ENCODE data around the gene DDX31. TPM values are rescaled to one million over a fixed set of nuclear protein-coding genes. Genes with fewer than 3 reads are reported as not detected.

DDX31 gene
- total RNA-seq, 2 experiments from 2014 or later: 28.3 to 28.8 TPM

- Histone ChIP-seq H3K9me3 (ENCODE audit: low read length) (no peaks in the 10 kb centered on the region; the same call in 1 of the 2 replicates), H3K9me2 (ENCODE audit: insufficient read depth, low read length) (no peaks in the 10 kb centered on the region), H3K79me2 (ENCODE audit: insufficient read depth, low read depth, low read length) (peaks cover 88% of the 10 kb centered on the region), H3K4me2 (ENCODE audit: low read length) (no peak overlapping the region), H3K4me3 (ENCODE audit: low read depth, low read length, poor library complexity, severe bottlenecking) (no peak overlapping the region), H3K4me1 (ENCODE audit: insufficient read depth, low read length, poor library complexity, severe bottlenecking) (no peaks in the 10 kb centered on the region), H4K20me1 (ENCODE audit: insufficient read depth, low read length) (0 out of 2 replicates have a peak, but pooled peaks cover 16% of the 10 kb centered on the region), H2AFZ (ENCODE audit: low read length) (no peak overlapping the region), H3K36me3 (ENCODE audit: insufficient read depth, low read length) (peaks cover 92% of the 10 kb centered on the region), H3K27ac (ENCODE audit: low read depth, low read length, poor library complexity, severe bottlenecking) (no peak overlapping the region)
- BruUV-seq (replicated peaks): no TSS peak
- ChIA-PET CTCF (ENCODE audit: unreplicated experiment) (no interaction called here), POLR2A (interaction anchor here (1.1 kb wide), 1 partner anchor 9 kb away, joined by 3 read pairs; no protein-coding TSS in a partner anchor)
- TF ChIP-seq CTCF (conservative IDR thresholded peaks at IDR 0.05; ENCODE audit: low read length): no peak
- no peak for TF ChIP-seq EZH2phosphoT487 (IDR thresholded peaks at IDR 0.05; ENCODE audit: borderline replicate concordance, low read depth, low read length)
- DNase-seq (ENCODE audit: low spot score): no peak
- intact Hi-C loops (cut with micrococcal nuclease; ENCODE audit: unreplicated experiment): no loop called here
Observed at GRCh38 chr9:132679946-132680625, 10.3 kb upstream of the DDX31 start.

- H3K9me2 ChIP-seq (ENCODE audit: insufficient read depth, low read length): no peaks in the 10 kb centered on the region
- H3K9me3 ChIP-seq (ENCODE audit: low read length): no peaks in the 10 kb centered on the region; the same call in 1 of the 2 replicates
- no peak overlapping the region for H2AFZ ChIP-seq (ENCODE audit: low read length)
- peaks cover 92% of the 10 kb centered on the region for H3K36me3 ChIP-seq (ENCODE audit: insufficient read depth, low read length)
- no TSS peak for BruUV-seq (replicated peaks)
- TF ChIP-seq CTCF (conservative IDR thresholded peaks at IDR 0.05; ENCODE audit: low read length) (no peak), EZH2phosphoT487 (IDR thresholded peaks at IDR 0.05; ENCODE audit: borderline replicate concordance, low read depth, low read length) (no peak)
- H3K4me2 ChIP-seq (ENCODE audit: low read length): no peak overlapping the region
- no peak for DNase-seq (ENCODE audit: low spot score)
- peaks cover 26% of the 10 kb centered on the region for H4K20me1 ChIP-seq (ENCODE audit: insufficient read depth, low read length)
- CTCF ChIA-PET (ENCODE audit: unreplicated experiment): no interaction called here
- H3K79me2 ChIP-seq (ENCODE audit: insufficient read depth, low read depth, low read length): peaks cover 100% of the 10 kb centered on the region
- no peak overlapping the region for H3K4me3 ChIP-seq (ENCODE audit: low read depth, low read length, poor library complexity, severe bottlenecking)
- POLR2A ChIA-PET: no interaction called here
- intact Hi-C loops (cut with micrococcal nuclease; ENCODE audit: unreplicated experiment): no loop called here
- H3K27ac ChIP-seq (ENCODE audit: low read depth, low read length, poor library complexity, severe bottlenecking): no peak overlapping the region
- H3K4me1 ChIP-seq (ENCODE audit: insufficient read depth, low read length, poor library complexity, severe bottlenecking): peaks cover 9% of the 10 kb centered on the region
Observed at GRCh38 chr9:132677976-132678375, 8.2 kb upstream of the DDX31 start.

- BruUV-seq (replicated peaks): no TSS peak
- Histone ChIP-seq H4K20me1 (ENCODE audit: insufficient read depth, low read length) (peaks cover 36% of the 10 kb centered on the region), H3K79me2 (ENCODE audit: insufficient read depth, low read depth, low read length) (peaks cover 93% of the 10 kb centered on the region), H3K36me3 (ENCODE audit: insufficient read depth, low read length) (peaks cover 76% of the 10 kb centered on the region), H3K9me2 (ENCODE audit: insufficient read depth, low read length) (no peaks in the 10 kb centered on the region), H3K27ac (ENCODE audit: low read depth, low read length, poor library complexity, severe bottlenecking) (no peak overlapping the region), H3K9me3 (ENCODE audit: low read length) (no peaks in the 10 kb centered on the region; the same call in 1 of the 2 replicates), H3K4me3 (ENCODE audit: low read depth, low read length, poor library complexity, severe bottlenecking) (no peak overlapping the region), H2AFZ (ENCODE audit: low read length) (no peak overlapping the region), H3K4me1 (ENCODE audit: insufficient read depth, low read length, poor library complexity, severe bottlenecking) (peaks cover 27% of the 10 kb centered on the region), H3K4me2 (ENCODE audit: low read length) (no peak overlapping the region)
- no peak for DNase-seq (ENCODE audit: low spot score)
- intact Hi-C loops (cut with micrococcal nuclease; ENCODE audit: unreplicated experiment): no loop called here
- TF ChIP-seq EZH2phosphoT487 (IDR thresholded peaks at IDR 0.05; ENCODE audit: borderline replicate concordance, low read depth, low read length) (no peak), CTCF (conservative IDR thresholded peaks at IDR 0.05; ENCODE audit: low read length) (no peak)
- ChIA-PET CTCF (ENCODE audit: unreplicated experiment) (no interaction called here), POLR2A (interaction anchor here (0.7 kb wide), 1 partner anchor 14 kb away, joined by 4 read pairs; no protein-coding TSS in a partner anchor)
Observed at GRCh38 chr9:132674485-132674884, 4.7 kb upstream of the DDX31 start.
